AG04449 (cell line): ENCODE results near the gene UQCC3.

Experiments
- CTCF ChIA-PET: fragments of 350-600 bp; formaldehyde crosslinking; extraction: SDS; loops from one replicate; lab custom pipeline; 2021; ENCODE audit warnings: antibody characterized with exemption; lab: Yijun Ruan, JAX
- POLR2A ChIA-PET: fragments of 400-600, 350-600 bp; formaldehyde crosslinking; extraction: SDS; loops from one replicate; lab custom pipeline; 2020; ENCODE audit warnings: antibody characterized with exemption, inconsistent platforms; lab: Yijun Ruan, JAX
- DNase-seq: peaks from one replicate; pipeline ENCODE4 v3.0.0-alpha.2; 2010; ENCODE audit warnings: low read depth, low spot score
- H3K4me3 ChIP-seq: 2 replicates; pipeline ENCODE4 v1.5.1; 2011; ENCODE audit warnings: low read depth, mild to moderate bottlenecking, control low read depth, low read length
- CTCF ChIP-seq: IDR thresholded peaks from one replicate; pipeline ENCODE4 v1.5.1; 2011; ENCODE audit warnings: mild to moderate bottlenecking, moderate library complexity, low read length, control low read depth, inconsistent platforms; ENCODE audit not compliant: insufficient read depth; ENCODE audit errors: missing control alignments

Gene UQCC3

DNA sequence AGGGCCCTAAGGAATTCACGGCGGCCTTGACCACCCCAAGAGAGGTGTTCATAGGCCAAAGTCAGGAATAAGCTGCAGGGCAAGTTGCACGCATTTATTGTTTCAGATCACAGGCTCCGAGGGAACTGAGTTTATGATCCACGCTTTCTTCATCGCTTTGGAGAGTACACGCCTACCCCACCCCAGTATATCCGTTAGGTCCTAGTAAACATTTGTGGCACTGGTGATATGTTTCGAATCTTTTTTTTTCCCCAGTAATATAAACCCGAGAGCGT is 25.9 kb upstream of the UQCC3 start:
- CTCF ChIA-PET, result interaction anchor here (1.0 to 2.7 kb wide), 7 partner anchors 11 to 251 kb away, joined by 3 to 11 read pairs (median 4); partner anchors contain the start of genes C11orf98 and CSKMT
- DNase-seq, result no peak
- POLR2A ChIA-PET, result interaction anchor here (0.6 to 3.5 kb wide), 6 partner anchors 13 to 195 kb away, joined by 3 to 46 read pairs (median 4); partner anchors contain the start of genes C11orf98, CSKMT, LRRN4CL and TUT1
- H3K4me3 ChIP-seq, result peak overlapping the region; percentile 91
- no peak for TF ChIP-seq CTCF

DNA sequence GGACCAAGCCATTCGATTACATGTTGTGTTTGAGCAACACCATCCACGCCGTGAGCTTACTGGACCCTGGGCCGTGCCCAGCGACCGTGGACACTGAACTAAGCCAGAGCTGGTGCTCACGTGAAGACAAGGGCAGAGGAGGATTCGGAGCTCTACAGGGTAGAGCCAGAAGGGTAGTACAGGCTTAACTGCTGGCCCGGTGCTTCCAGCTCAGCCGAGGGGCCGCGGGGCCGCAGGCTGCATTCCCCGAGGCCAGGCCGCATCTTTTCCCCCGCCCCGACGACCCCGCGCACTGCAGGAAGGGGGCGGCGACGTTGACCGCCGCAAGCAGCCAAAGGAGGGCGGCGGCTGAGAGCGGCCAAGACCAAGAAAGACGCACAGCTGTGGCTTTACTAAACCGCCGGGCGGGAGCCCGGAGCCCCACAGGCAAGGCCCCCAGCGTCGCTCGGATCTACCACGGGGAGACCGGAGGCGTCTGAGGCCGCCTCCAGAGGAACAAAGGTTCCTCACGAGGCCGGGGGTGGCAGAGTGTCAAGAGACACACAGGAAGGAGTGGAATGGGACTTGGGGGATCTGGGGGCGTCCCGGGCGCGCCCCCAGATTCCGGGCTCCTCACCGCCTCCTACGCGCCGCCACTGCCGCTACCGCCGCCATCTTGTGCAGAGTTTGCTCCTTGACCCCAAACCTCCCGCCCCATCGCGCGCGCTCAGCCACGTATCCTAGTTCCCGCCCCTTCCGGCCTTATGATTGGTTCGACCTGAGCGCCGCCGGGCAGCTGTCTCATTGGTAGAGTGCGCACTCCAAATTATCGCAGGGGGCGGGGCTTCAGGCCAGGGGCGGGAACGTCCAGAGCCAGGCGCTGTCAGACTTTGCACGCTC is 25.3 kb upstream of the UQCC3 start, which contains the start of gene GANAB:
GANAB (minus strand) TSS at position 668 of the 879 bp plus-strand sequence; CDS start at position 654, 14 bp downstream.
- CTCF ChIA-PET, result interaction anchor here (1.0 to 2.7 kb wide), 6 partner anchors 11 to 251 kb away, joined by 3 to 11 read pairs (median 4); partner anchors contain the start of genes C11orf98 and CSKMT
- peak; percentile 87 for DNase-seq
- H3K4me3 ChIP-seq, result peak within 1 kb of the TSS; percentile 91
- TF ChIP-seq CTCF, result no peak
- POLR2A ChIA-PET, result interaction anchor here (0.6 to 3.5 kb wide), 10 partner anchors 14 to 210 kb away, joined by 3 to 46 read pairs (median 4); partner anchors contain the start of genes B3GAT3, C11orf98, CSKMT and LRRN4CL

GRCh38 chr11:62646825-62647608 is 24.5 kb upstream of the UQCC3 start:
- no peak for DNase-seq
- ChIA-PET CTCF (interaction anchor here (1.2 to 2.7 kb wide), 2 partner anchors 12 to 21 kb away, joined by 3 to 11 read pairs; no protein-coding TSS in a partner anchor), POLR2A (interaction anchor here (0.6 to 3.5 kb wide), 7 partner anchors 13 to 209 kb away, joined by 3 to 46 read pairs (median 5); partner anchors contain the start of genes B3GAT3, C11orf98, CSKMT and TUT1)
- 0 out of 2 replicates have a peak overlapping the region, but pooled peaks have one; percentile 2 for H3K4me3 ChIP-seq
- no peak for TF ChIP-seq CTCF

DNA sequence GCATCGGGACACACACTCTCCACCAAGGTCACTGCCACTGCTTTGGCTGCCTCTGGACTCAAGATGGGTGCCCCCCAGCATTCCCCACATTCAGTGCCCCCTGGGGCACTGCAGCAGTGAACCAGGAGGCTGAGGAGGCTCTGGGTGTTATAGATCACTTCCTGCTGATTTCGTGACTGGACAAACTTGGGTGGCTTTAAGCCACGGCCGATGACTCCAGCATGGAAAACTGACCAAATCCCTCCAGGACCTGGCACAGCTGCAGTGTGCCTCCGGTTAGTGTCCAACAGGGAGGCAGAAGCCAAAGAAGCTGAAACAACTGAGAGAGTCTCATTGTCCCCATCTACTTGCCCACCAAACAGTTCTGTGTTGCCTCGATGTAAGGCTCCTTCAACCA is 23.9 kb upstream of the UQCC3 start:
- ChIA-PET CTCF (interaction anchor here (1.0 to 1.2 kb wide), 2 partner anchors 20 to 34 kb away, joined by 3 read pairs; partner anchors contain the start of gene ROM1), POLR2A (interaction anchor here (2.3 kb wide), 1 partner anchor 18 kb away, joined by 25 read pairs; the partner anchor contains the start of genes C11orf98 and CSKMT)
- no peak for TF ChIP-seq CTCF
- no peak for DNase-seq
- H3K4me3 ChIP-seq, result no peak overlapping the region

GRCh38 chr11:62648185-62648966 is 23.1 kb upstream of the UQCC3 start:
- ChIA-PET POLR2A (interaction anchor here (2.3 kb wide), 1 partner anchor 17 kb away, joined by 25 read pairs; the partner anchor contains the start of genes C11orf98 and CSKMT), CTCF (interaction anchor here (1.0 to 1.4 kb wide), 2 partner anchors 31 to 35 kb away, joined by 3 to 4 read pairs; partner anchors contain the start of gene ROM1)
- DNase-seq, result no peak
- H3K4me3 ChIP-seq, result no peak overlapping the region
- TF ChIP-seq CTCF, result no peak
